OCI-LY7 (cell line): ENCODE results near the gene FRAS1.

ENCODE experiments used
- CTCF ChIP-seq: fragments of 200-600 bp; sonication (generic); conservative IDR thresholded peaks from 2 replicates; pipeline ENCODE4 v1.5.1; 2014; ENCODE audit warnings: mild to moderate bottlenecking, antibody characterized with exemption, low read length, moderate library complexity, mixed read lengths
- EZH2phosphoT487 ChIP-seq: fragments of 200-600 bp; sonication (generic); IDR thresholded peaks from 2 replicates; pipeline ENCODE4 v1.6.1; 2018; ENCODE audit warnings: low read depth, borderline replicate concordance, mild to moderate bottlenecking, mixed run types, antibody characterized with exemption, low read length, moderate library complexity, mixed read lengths

- TF ChIP-seq CTCF (peak; percentile 78), EZH2phosphoT487 (no peak)
These were observed 535.1 kb downstream of the FRAS1 start for GRCh38 chr4:78592088-78592783.
